Measurements from ENCODE around the gene SETD7. TPM values are rescaled to one million over a fixed set of nuclear protein-coding genes. Genes with fewer than 3 reads are reported as not detected.

SETD7 gene
- total and polyA plus RNA-seq, 2 of the 8 experiments (the other 6 are each of a cell fraction or from before 2014, with no cell fraction given) = 1.5 to 4.6 TPM

DNA sequence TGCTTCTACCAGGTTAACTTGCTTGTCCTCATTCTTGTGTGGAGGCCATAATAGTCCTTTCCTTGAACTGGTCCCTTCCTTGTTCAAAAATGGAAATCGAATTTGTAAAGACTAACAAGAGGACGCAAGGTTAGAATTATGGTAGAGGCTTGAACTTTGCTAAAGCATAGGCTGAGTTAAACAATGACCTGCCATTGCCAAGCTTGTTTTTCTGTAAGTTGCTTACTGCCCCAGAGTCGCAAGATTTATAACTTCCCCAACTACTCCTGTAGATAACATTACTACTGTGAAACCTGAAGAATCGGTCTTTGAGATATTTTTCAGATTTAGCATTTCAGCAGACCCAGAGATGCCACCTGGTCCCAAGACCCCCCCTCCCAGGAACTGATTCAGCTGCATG, 56.8 kb downstream of the SETD7 start:
- no peaks in the 10 kb centered on the region for H4K20me1 ChIP-seq (replicated peaks in 1 of 2; ENCODE audit: control insufficient read depth in 1 of 2, insufficient read depth in 2 of 2, low read length in 2 of 2)
- H3K36me3 ChIP-seq (ENCODE audit: control insufficient read depth in 2 of 4, insufficient read depth in 4 of 4, low read length in 3 of 4) = no peaks in the 10 kb centered on the region
- 93% methylated on average over 4 of the region's 4 CpGs; no CpG with 5 or more reads in 1 of the 2 experiments for WGBS, 2 experiments (ENCODE audit: extremely low coverage in 1 of 2, insufficient coverage in 1 of 2, insufficient read length in 1 of 2, insufficient replicate concordance in 2 of 2, low coverage in 1 of 2, low lambda C conversion rate in 2 of 2, missing lambda C conversion rate in 1 of 2)
- H3K9ac ChIP-seq (replicated peaks in 1 of 4; ENCODE audit: extremely low read depth in 1 of 4, low read depth in 3 of 4, low read length in 3 of 4) = no peak overlapping the region
- H3K56ac ChIP-seq (replicated peaks; ENCODE audit: insufficient read length, low read depth, low read length) = no peak overlapping the region
- CTCF ChIA-PET (ENCODE audit: partially characterized antibody) = interaction anchor here (1.4 to 3.7 kb wide), 4 partner anchors 22 to 152 kb away, joined by 3 to 20 read pairs (median 8); no protein-coding TSS in a partner anchor
- no peak overlapping the region for H4K91ac ChIP-seq (replicated peaks; ENCODE audit: insufficient read length, low read length)
- no peak overlapping the region for H2BK5ac ChIP-seq (ENCODE audit: low read depth, low read length)
- no peaks in the 10 kb centered on the region for H3K9me3 ChIP-seq (ENCODE audit: insufficient read depth in 2 of 2, low read depth in 1 of 2, low read length in 1 of 2)
- DNase-seq (ENCODE audit: low read depth in 1 of 2, low spot score in 2 of 2) (no peak), FAIRE-seq (no peak)
- no peak overlapping the region for H2BK12ac ChIP-seq (ENCODE audit: low read depth, low read length)
- no peak overlapping the region for H2BK15ac ChIP-seq (ENCODE audit: low read length)
- H2AK5ac ChIP-seq (ENCODE audit: low read depth, low read length) = no peak overlapping the region
- H2BK120ac ChIP-seq (replicated peaks; ENCODE audit: low read depth, low read length) = no peak overlapping the region
- no peak overlapping the region for H4K5ac ChIP-seq (ENCODE audit: insufficient read length, low read depth, low read length)
- no peak overlapping the region for H3K4ac ChIP-seq (replicated peaks; ENCODE audit: insufficient read length, low read depth, low read length)
- H3K79me2 ChIP-seq (ENCODE audit: control insufficient read depth in 1 of 2, insufficient read depth in 2 of 2, low read length in 2 of 2) = no peaks in the 10 kb centered on the region
- H3K23me2 ChIP-seq (ENCODE audit: low read depth, low read length) = no peaks in the 10 kb centered on the region
- H4K8ac ChIP-seq (ENCODE audit: extremely low read depth, insufficient read depth, low read length) = no peak overlapping the region
- H3K4me1 ChIP-seq (replicated peaks in 1 of 4; ENCODE audit: control insufficient read depth in 3 of 4, insufficient read depth in 4 of 4, low read length in 3 of 4) = no peaks in the 10 kb centered on the region; a peak in 1 of 7 replicates
- H3K4me3 ChIP-seq (ENCODE audit: extremely low read depth in 1 of 4, insufficient read depth in 2 of 4, low read depth in 3 of 4, low read length in 4 of 4) = no peak overlapping the region
- no peak overlapping the region for H3K14ac ChIP-seq (ENCODE audit: insufficient read length)
- POLR2A ChIA-PET (ENCODE audit: partially characterized antibody) = interaction anchor here (0.8 kb wide), 1 partner anchor 80 kb away, joined by 3 read pairs; no protein-coding TSS in a partner anchor
- H3K4me2 ChIP-seq (ENCODE audit: insufficient read depth in 1 of 2, low read depth in 2 of 2, low read length in 2 of 2) = no peak overlapping the region
- H3K27me3 ChIP-seq (replicated peaks in 1 of 4; ENCODE audit: control insufficient read depth in 3 of 4, extremely low read depth in 1 of 4, insufficient read depth in 3 of 4, low read length in 3 of 4) = no peaks in the 10 kb centered on the region
- H3K27ac ChIP-seq (ENCODE audit: low read depth, low read length) = no peak overlapping the region
- H3K23ac ChIP-seq (ENCODE audit: insufficient read length) = no peak overlapping the region
- H3K18ac ChIP-seq (ENCODE audit: extremely low read depth, low read length) = no peak overlapping the region
- no peak overlapping the region for H2AFZ ChIP-seq (ENCODE audit: low read length)
- no peak overlapping the region for H2BK20ac ChIP-seq (ENCODE audit: low read length)
- H3K79me1 ChIP-seq (ENCODE audit: low read depth, low read length) = no peaks in the 10 kb centered on the region
- TF ChIP-seq SUZ12 (IDR thresholded peaks at IDR 0.05; ENCODE audit: low read length) (no peak), RFX5 (IDR thresholded peaks at IDR 0.05; ENCODE audit: borderline replicate concordance, low read depth, low read length) (no peak), KDM4A (IDR thresholded peaks at IDR 0.05; ENCODE audit: low read depth, low read length, severe bottlenecking) (no peak), SIRT6 (IDR thresholded peaks at IDR 0.05; ENCODE audit: low read length) (no peak), BCL11A (IDR thresholded peaks at IDR 0.05; ENCODE audit: low read depth in 2 of 2, low read length in 2 of 2) (no peak), CREB1 (IDR thresholded peaks at IDR 0.05) (no peak), SRF (IDR thresholded peaks at IDR 0.05; ENCODE audit: low read depth, low read length) (no peak), SIN3A (conservative IDR thresholded peaks at IDR 0.05 in 1 of 2, IDR thresholded peaks at IDR 0.05 in 1 of 2; ENCODE audit: low read depth in 1 of 2, low read length in 2 of 2) (no peak), POU5F1 (IDR thresholded peaks at IDR 0.05; ENCODE audit: low read depth, low read length) (no peak), POLR2AphosphoS5 (IDR thresholded peaks at IDR 0.05; ENCODE audit: low read depth, low read length) (no peak), KDM5A (IDR thresholded peaks at IDR 0.05; ENCODE audit: low read length) (no peak), EGR1 (IDR thresholded peaks at IDR 0.05; ENCODE audit: borderline replicate concordance, low read depth, low read length) (no peak), RAD21 (IDR thresholded peaks at IDR 0.05 in 1 of 2, conservative IDR thresholded peaks at IDR 0.05 in 1 of 2; ENCODE audit: low read depth in 2 of 2, low read length in 2 of 2) (no peak)
- TF ChIP-seq, protein P1, sequence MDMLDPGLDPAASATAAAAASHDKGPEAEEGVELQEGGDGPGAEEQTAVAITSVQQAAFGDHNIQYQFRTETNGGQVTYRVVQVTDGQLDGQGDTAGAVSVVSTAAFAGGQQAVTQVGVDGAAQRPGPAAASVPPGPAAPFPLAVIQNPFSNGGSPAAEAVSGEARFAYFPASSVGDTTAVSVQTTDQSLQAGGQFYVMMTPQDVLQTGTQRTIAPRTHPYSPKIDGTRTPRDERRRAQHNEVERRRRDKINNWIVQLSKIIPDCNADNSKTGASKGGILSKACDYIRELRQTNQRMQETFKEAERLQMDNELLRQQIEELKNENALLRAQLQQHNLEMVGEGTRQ (IDR thresholded peaks at IDR 0.05; ENCODE audit: low read length) = no peak

Measured in H1 (cell line).